GM12878 (cell line): Measurements from ENCODE around the gene CFLAR. TPM values are rescaled to one million over a fixed set of nuclear protein-coding genes. Genes with fewer than 3 reads are reported as not detected.

ENCODE experiments used
- ATAC-seq: fragments of 200-7000 bp; cut with Tn5 transposase; 3 replicates; pipeline ENCODE4 v1.9.1; 2020; ENCODE audit warnings: mild to moderate bottlenecking, moderate library complexity
- BruUV-seq: library from RNA; stranded (reverse); fragments of 400-500 nt; replicated peaks from 2 replicates; lab custom pipeline; 2021; lab: Mats Ljungman, UMichigan
- CTCF ChIA-PET: fragments of 300-600 bp; sonication (Branson Sonifier 250); formaldehyde crosslinking; extraction: SDS; loops from one replicate; lab custom pipeline; 2021; ENCODE audit warnings: inconsistent platforms; lab: Yijun Ruan, JAX
- POLR2A ChIA-PET: fragments of 350-600 bp; formaldehyde crosslinking; extraction: SDS; loops from one replicate; lab custom pipeline; 2021; ENCODE audit warnings: inconsistent platforms; lab: Charles Lee
- RAD21 ChIA-PET: fragments of 300-600 bp; sonication (Branson Sonifier 250); formaldehyde crosslinking; loops from one replicate; lab custom pipeline; 2023; ENCODE audit warnings: antibody characterized with exemption; ENCODE audit not compliant: unreplicated experiment; lab: Charles Lee
- SMC1A ChIA-PET: fragments of 300-600 bp; sonication (Branson Sonifier 250); formaldehyde crosslinking; loops from one replicate; lab custom pipeline; 2023; ENCODE audit not compliant: unreplicated experiment, uncharacterized antibody; lab: Charles Lee
- DNase-seq: peaks from one replicate; pipeline ENCODE4 v3.0.0-alpha.2; 2011; ENCODE audit warnings: low read depth, low spot score
- FAIRE-seq: peaks from 3 replicates; lab custom pipeline; 2011; peaks lifted over from hg19 to GRCh38; lab: Jason Lieb, UNC
- H2AFZ ChIP-seq: 2 replicates; pipeline ENCODE4 v1.6.0; 2011; ENCODE audit warnings: low read depth, low read length, control low read depth; ENCODE audit not compliant: control insufficient read depth
- H3K27ac ChIP-seq: 2 replicates; pipeline ENCODE4 v1.5.1; 2011; ENCODE audit warnings: control low read depth; ENCODE audit not compliant: control insufficient read depth, insufficient read depth
- H3K27me3 ChIP-seq, 2 experiments: replicated peaks in 1 of 2; 2 replicates each; pipeline versions ENCODE4 v1.6.0 to v1.6.1; 2011; ENCODE audit warnings: low read length in 1 of 2; ENCODE audit not compliant: control insufficient read depth in 2 of 2, insufficient read depth in 2 of 2
- H3K36me3 ChIP-seq, 2 experiments: 2 replicates each; pipeline ENCODE4 v1.5.1; 2011; ENCODE audit warnings: low read length in 1 of 2; ENCODE audit not compliant: control insufficient read depth in 2 of 2, insufficient read depth in 2 of 2
- H3K4me1 ChIP-seq: 2 replicates; pipeline ENCODE4 v1.6.1; 2011; ENCODE audit warnings: mild to moderate bottlenecking, low read length, moderate library complexity, mixed read lengths; ENCODE audit not compliant: control insufficient read depth, insufficient read depth
- H3K4me2 ChIP-seq: 2 replicates; pipeline ENCODE4 v1.6.0; 2011; ENCODE audit warnings: control low read depth; ENCODE audit not compliant: control insufficient read depth, insufficient read depth
- H3K4me3 ChIP-seq: fragments of 200-600 bp; sonication (generic); 2 replicates; pipeline ENCODE4 v1.5.1; 2016
- H3K79me2 ChIP-seq: 2 replicates; pipeline ENCODE4 v1.6.0; 2011; ENCODE audit warnings: low read length; ENCODE audit not compliant: control insufficient read depth, insufficient read depth
- H3K9ac ChIP-seq: 2 replicates; pipeline ENCODE4 v1.8.0; 2011; ENCODE audit warnings: low read length, control low read depth, mixed read lengths; ENCODE audit not compliant: control insufficient read depth, insufficient read depth
- H3K9me3 ChIP-seq: replicated peaks from 3 replicates; pipeline ENCODE4 v1.5.1; 2011; ENCODE audit warnings: mild to moderate bottlenecking, low read length; ENCODE audit not compliant: control insufficient read depth, insufficient read depth
- H4K20me1 ChIP-seq: 2 replicates; pipeline ENCODE4 v1.6.0; 2011; ENCODE audit not compliant: control insufficient read depth, insufficient read depth
- BCL11A ChIP-seq: IDR thresholded peaks from 2 replicates; pipeline ENCODE4 v1.6.1; 2011; ENCODE audit warnings: low read depth, low read length
- POLR2AphosphoS5 ChIP-seq: IDR thresholded peaks from 2 replicates; pipeline ENCODE4 v1.6.1; 2011; ENCODE audit warnings: mild to moderate bottlenecking, low read length, inconsistent platforms
- STAT1 ChIP-seq: fragments of 450-650 bp; conservative IDR thresholded peaks from 2 replicates; pipeline ENCODE4 v1.6.1; 2014; ENCODE audit warnings: antibody characterized with exemption, mild to moderate bottlenecking
- STAT3 ChIP-seq: IDR thresholded peaks from 2 replicates; pipeline ENCODE4 v1.6.1; 2011; ENCODE audit warnings: low read depth, low read length, improper control_type of control experiment
- WGBS: methylation state at CpG from one replicate; pipeline ENCODE4 v1.1.6; 2016; ENCODE audit warnings: low lambda C conversion rate; ENCODE audit not compliant: insufficient replicate concordance, insufficient coverage; ENCODE audit errors: missing lambda C conversion rate; 5-methylcytosine and 5-hydroxymethylcytosine counted together
- in situ Hi-C: fragments of 300-500 bp; cut with MboI; formaldehyde crosslinking; loops from 9 replicates; pipeline ENCODE4 v1.14.3; 2018; ENCODE audit warnings: mixed read lengths
- intact Hi-C: fragments of 100-400 bp; cut with micrococcal nuclease; formaldehyde crosslinking; loops from one replicate; pipeline ENCODE4 v1.14.2; 2022; ENCODE audit not compliant: unreplicated experiment
- polyA plus RNA-seq, 11 experiments: library from polyadenylated mRNA; depleted of rRNA in 4 of 11; unstranded in 6 of 11; stranded (reverse) in 5 of 11; fragments of >200 nt; fragmentation: Nextera tagmentation in 4 of 11; fragmentation: Illumina TruSeq in 1 of 11; extraction: Ambion mirVana in 4 of 11; extraction: Trizol in 1 of 11; gene quantifications; 1 replicate in 1 of 11; 2 replicates in 10 of 11; pipeline versions ENCODE4 v1.2.1 to v1.2.3, GENCODE V29; 2011 to 2016; ENCODE audit warnings: inconsistent platforms in 2 of 11, missing spikeins in 2 of 11, low read depth in 1 of 11
- total RNA-seq, 4 experiments: library from RNA; depleted of rRNA in 3 of 4; stranded (reverse); fragments of >200 nt in 3 of 4; fragmentation: Illumina TruSeq in 1 of 4; extraction: Trizol in 1 of 4; gene quantifications; 2 replicates each; pipeline versions ENCODE4 v1.2.1 to v1.2.3, GENCODE V29; 2013 to 2021

The CFLAR gene
- total and polyA plus RNA-seq, 10 of the 15 experiments (the other 5 are each of a cell fraction or from before 2014, with no cell fraction given), result 80.6 to 181 (median 101) TPM

DNA sequence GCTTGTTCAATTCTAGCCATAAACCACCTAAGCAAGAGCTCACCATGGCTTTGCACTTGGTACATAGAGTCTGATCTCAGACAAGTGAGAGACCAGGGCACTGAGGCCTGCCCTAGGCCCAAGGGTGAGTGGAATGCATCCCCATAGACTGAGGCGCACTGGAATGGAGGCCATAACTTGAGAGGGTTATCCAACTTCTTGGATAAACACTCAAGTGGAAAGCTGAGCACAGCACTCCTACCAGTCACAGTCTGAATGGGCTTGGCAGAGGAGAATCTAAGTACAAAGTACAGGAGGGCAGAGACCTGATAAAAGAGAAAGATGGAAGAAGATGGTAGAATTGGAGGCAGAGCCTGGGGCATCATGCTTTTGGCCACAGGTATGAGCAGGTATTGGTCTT lies 36.6 kb downstream of the CFLAR start:
- ATAC-seq (no peak), FAIRE-seq (no peak), DNase-seq (no peak)
- Histone ChIP-seq H3K27me3 (no peaks in the 10 kb centered on the region), H3K9me3 (no peaks in the 10 kb centered on the region), H3K4me3 (no peak overlapping the region), H3K9ac (no peak overlapping the region), H3K4me1 (peaks cover 17% of the 10 kb centered on the region), H3K4me2 (no peak overlapping the region), H3K27ac (no peak overlapping the region), H2AFZ (no peak overlapping the region)
- BruUV-seq, result no TSS peak
- intact Hi-C loops, result no loop called here
- WGBS, result 93% methylated on average over 1 of the region's 1 CpG
- ChIA-PET SMC1A (interaction anchor here (1.0 to 1.4 kb wide), 4 partner anchors 32 to 82 kb away, joined by 3 to 6 read pairs (median 4); no protein-coding TSS in a partner anchor), POLR2A (interaction anchor here (1.0 to 1.3 kb wide), 2 partner anchors 26 to 34 kb away, joined by 3 to 5 read pairs; no protein-coding TSS in a partner anchor), RAD21 (interaction anchor here (1.3 kb wide), 1 partner anchor 35 kb away, joined by 3 read pairs; no protein-coding TSS in a partner anchor)
- TF ChIP-seq POLR2AphosphoS5 (no peak), STAT3 (no peak)
- TF ChIP-seq, all 136 proteins: peak for 0
- CTCF ChIA-PET, result interaction anchor here (0.6 to 1.1 kb wide), 5 partner anchors 20 to 247 kb away, joined by 3 to 4 read pairs (median 3); no protein-coding TSS in a partner anchor
- Histone ChIP-seq H4K20me1 (no peaks in the 10 kb centered on the region), H3K36me3 (peaks cover 9 to 26% of the 10 kb centered on the region in 2 experiments), H3K79me2 (peaks cover 11% of the 10 kb centered on the region)
- in situ Hi-C loops, result no loop called here

DNA sequence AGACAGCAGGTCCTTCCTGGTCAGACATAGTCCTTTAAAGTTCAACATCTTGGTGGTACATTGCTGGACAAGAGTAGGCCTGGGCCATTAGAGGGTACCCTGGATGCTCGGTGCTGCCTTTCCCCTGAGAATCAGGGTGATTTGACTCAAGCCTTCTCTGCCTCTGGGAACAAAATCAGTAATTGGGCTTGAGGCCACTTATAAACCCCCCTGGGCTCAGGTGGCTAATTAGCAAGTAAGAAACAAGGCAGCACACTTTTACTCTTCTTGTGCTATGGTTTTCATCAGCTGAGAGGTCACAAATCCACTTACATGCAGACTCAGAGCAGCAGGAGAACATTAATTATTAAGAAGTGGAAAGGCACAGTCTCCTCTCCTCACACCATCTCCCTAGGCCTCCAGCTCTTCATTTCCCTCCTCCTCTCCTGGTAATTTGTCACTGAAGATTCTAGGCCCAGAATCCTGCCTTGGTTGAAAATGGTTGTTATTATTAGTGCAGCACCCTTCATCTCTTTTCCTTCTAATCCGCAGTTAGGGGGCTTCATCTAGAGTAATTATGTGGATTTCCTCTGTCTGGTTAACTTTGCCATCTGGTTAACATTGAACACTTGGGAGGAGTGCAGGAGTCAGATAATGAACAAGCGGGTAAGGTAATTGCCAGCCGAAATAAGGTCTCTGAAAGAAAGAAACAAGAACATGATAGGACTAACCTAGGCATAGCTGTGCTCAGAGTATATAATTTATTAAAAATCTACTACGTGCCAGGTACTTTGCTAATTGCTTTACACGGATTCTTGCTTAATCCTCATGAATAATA lies 37.2 kb downstream of the CFLAR start:
- no peak overlapping the region for H3K9ac ChIP-seq
- POLR2A ChIA-PET, result interaction anchor here (1.0 to 2.1 kb wide), 3 partner anchors 21 to 35 kb away, joined by 3 to 11 read pairs (median 5); no protein-coding TSS in a partner anchor
- in situ Hi-C loops, result no loop called here
- H3K27ac ChIP-seq, result no peak overlapping the region
- no peak for ATAC-seq
- no peak overlapping the region for H3K4me3 ChIP-seq
- TF ChIP-seq BCL11A (peak; percentile 20; the same call in 1 of the 2 replicates), STAT1 (no peak)
- TF ChIP-seq, all 136 proteins: peak for 1
- ChIA-PET SMC1A (interaction anchor here (1.0 to 2.5 kb wide), 7 partner anchors 31 to 85 kb away, joined by 3 to 11 read pairs (median 6); no protein-coding TSS in a partner anchor), CTCF (interaction anchor here (0.8 to 1.7 kb wide), 6 partner anchors 21 to 248 kb away, joined by 3 to 5 read pairs (median 4); no protein-coding TSS in a partner anchor), RAD21 (interaction anchor here (1.3 kb wide), 1 partner anchor 35 kb away, joined by 3 read pairs; no protein-coding TSS in a partner anchor)
- Histone ChIP-seq H3K36me3 (peaks cover 9 to 26% of the 10 kb centered on the region in 2 experiments), H3K79me2 (peaks cover 11% of the 10 kb centered on the region), H3K4me1 (peaks cover 23% of the 10 kb centered on the region), H3K4me2 (no peak overlapping the region), H2AFZ (no peak overlapping the region), H3K27me3 (no peaks in the 10 kb centered on the region), H4K20me1 (no peaks in the 10 kb centered on the region), H3K9me3 (no peaks in the 10 kb centered on the region)
- intact Hi-C loops, result no loop called here
- WGBS, result 82% methylated on average over 6 of the region's 6 CpGs
- BruUV-seq, result no TSS peak
- DNase-seq (no peak), FAIRE-seq (no peak)
